RWPE2 (cell line): ENCODE data around the gene FSTL5.

Source experiments
- ATAC-seq: fragments of 200-7000 bp; cut with Tn5 transposase; 3 replicates; pipeline ENCODE4 v1.9.1; 2021; ENCODE audit warnings: low read depth
- DNase-seq: peaks from one replicate; pipeline ENCODE4 v3.0.0-alpha.2; 2020; ENCODE audit warnings: low spot score
- H3K27ac ChIP-seq: fragments of 450-650 bp; 2 replicates; pipeline ENCODE4 v1.5.1; 2017; ENCODE audit warnings: mild to moderate bottlenecking; ENCODE audit not compliant: poor library complexity, severe bottlenecking
- H3K27me3 ChIP-seq: fragments of 250-450 bp; sonication (Bioruptor Pico); 2 replicates; pipeline ENCODE4 v1.5.1; 2021; ENCODE audit warnings: mild to moderate bottlenecking, moderate library complexity; ENCODE audit not compliant: insufficient read depth, poor library complexity, severe bottlenecking
- H3K36me3 ChIP-seq: fragments of 250-450 bp; sonication (Bioruptor Pico); 2 replicates; pipeline ENCODE4 v1.5.1; 2020; ENCODE audit warnings: low read depth, mild to moderate bottlenecking, moderate library complexity
- H3K4me1 ChIP-seq: fragments of 250-450 bp; sonication (Bioruptor Pico); 2 replicates; pipeline ENCODE4 v1.5.1; 2021; ENCODE audit warnings: mild to moderate bottlenecking, moderate library complexity; ENCODE audit not compliant: insufficient read depth, poor library complexity, severe bottlenecking
- H3K4me3 ChIP-seq: fragments of 250-450 bp; sonication (Bioruptor Pico); 2 replicates; pipeline ENCODE4 v1.5.1; 2021; ENCODE audit warnings: mild to moderate bottlenecking, moderate library complexity; ENCODE audit not compliant: severe bottlenecking
- H3K9me3 ChIP-seq: fragments of 250-450 bp; sonication (Bioruptor Pico); 2 replicates; pipeline ENCODE4 v1.5.1; 2021; ENCODE audit warnings: mild to moderate bottlenecking, moderate library complexity; ENCODE audit not compliant: severe bottlenecking
- CTCF ChIP-seq: fragments of 450-650 bp; IDR thresholded peaks from one replicate; pipeline ENCODE4 v1.5.1; 2017; ENCODE audit warnings: mild to moderate bottlenecking, moderate library complexity; ENCODE audit not compliant: poor library complexity, severe bottlenecking

FSTL5 gene

DNA sequence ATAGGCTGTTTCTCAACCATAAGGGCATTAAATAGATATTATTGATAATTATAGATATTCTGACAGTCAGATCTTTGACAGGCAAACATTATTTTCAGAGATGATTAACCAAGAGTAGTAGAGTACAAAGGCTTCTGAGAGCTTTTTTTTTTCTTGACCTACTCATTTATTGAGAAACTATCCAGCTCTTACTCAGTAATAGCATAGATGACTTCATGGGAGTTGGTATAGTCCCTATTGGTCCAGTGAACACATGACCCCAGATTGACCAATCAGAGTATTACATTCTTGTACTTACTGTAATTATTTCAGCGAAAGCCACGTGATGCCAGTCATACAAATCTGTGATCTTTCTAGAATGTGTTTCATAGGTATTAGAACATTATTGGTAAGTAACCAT, 508.7 kb downstream of the FSTL5 start:
- Histone ChIP-seq H3K36me3 (no peaks in the 10 kb centered on the region), H3K4me3 (no peak overlapping the region), H3K27ac (no peak overlapping the region), H3K27me3 (no peaks in the 10 kb centered on the region), H3K9me3 (no peaks in the 10 kb centered on the region), H3K4me1 (no peaks in the 10 kb centered on the region)
- no peak for DNase-seq
- TF ChIP-seq CTCF, result no peak
- ATAC-seq, result no peak

- no peak overlapping the region for H3K4me3 ChIP-seq
- no peaks in the 10 kb centered on the region for H3K9me3 ChIP-seq
- H3K36me3 ChIP-seq, result no peaks in the 10 kb centered on the region
- TF ChIP-seq CTCF, result no peak
- DNase-seq, result no peak
- H3K27ac ChIP-seq, result no peak overlapping the region
- no peaks in the 10 kb centered on the region for H3K4me1 ChIP-seq
- ATAC-seq, result no peak
- H3K27me3 ChIP-seq, result no peaks in the 10 kb centered on the region
Observed at GRCh38 chr4:161653697-161654096, 510.1 kb downstream of the FSTL5 start.

DNA sequence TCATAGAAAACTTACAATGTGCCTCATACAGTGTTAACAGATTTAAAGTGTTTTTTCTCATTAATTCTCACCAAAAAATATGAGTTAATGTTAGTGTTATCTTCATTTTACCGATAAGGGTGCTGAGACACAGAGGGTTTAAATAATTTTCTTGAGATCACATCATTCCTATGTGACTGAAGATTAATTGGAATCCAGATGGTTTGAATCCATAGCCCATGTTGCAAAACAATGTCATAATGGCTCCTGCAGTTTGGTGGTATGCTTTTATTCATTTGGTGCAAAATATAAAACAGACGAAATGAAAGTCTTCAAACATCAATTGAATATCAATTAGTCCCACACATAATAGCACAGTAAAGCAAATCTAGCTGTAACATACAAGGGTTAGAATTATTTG, 512.2 kb downstream of the FSTL5 start:
- Histone ChIP-seq H3K27ac (no peak overlapping the region), H3K9me3 (no peaks in the 10 kb centered on the region), H3K4me1 (no peaks in the 10 kb centered on the region), H3K4me3 (no peak overlapping the region), H3K36me3 (no peaks in the 10 kb centered on the region), H3K27me3 (no peaks in the 10 kb centered on the region)
- DNase-seq (no peak), ATAC-seq (no peak)
- TF ChIP-seq CTCF, result no peak

- Histone ChIP-seq H3K4me3 (no peak overlapping the region), H3K36me3 (no peaks in the 10 kb centered on the region), H3K4me1 (no peaks in the 10 kb centered on the region), H3K27me3 (no peaks in the 10 kb centered on the region), H3K27ac (no peak overlapping the region), H3K9me3 (no peaks in the 10 kb centered on the region)
- TF ChIP-seq CTCF, result no peak
- ATAC-seq (no peak), DNase-seq (no peak)
Observed at GRCh38 chr4:161650812-161651211, 513.0 kb downstream of the FSTL5 start.

GRCh38 chr4:161647757-161648156, 516.0 kb downstream of the FSTL5 start:
- Histone ChIP-seq H3K27ac (no peak overlapping the region), H3K36me3 (no peaks in the 10 kb centered on the region), H3K4me1 (no peaks in the 10 kb centered on the region), H3K27me3 (no peaks in the 10 kb centered on the region), H3K9me3 (no peaks in the 10 kb centered on the region), H3K4me3 (no peak overlapping the region)
- DNase-seq (no peak), ATAC-seq (no peak)
- TF ChIP-seq CTCF, result no peak
